Stimulated activated naive B cell treated with anti-CD40 and anti-IgM and Interleukin-4, amounts not matched to agents 10 μg/mL and 1 μg/mL and 100 μg/mL, for 72 hours (primary cell): ENCODE measurements around the gene DPM3.
"Not testable (repeated sequence)": the region's sequence is repeated elsewhere in the genome, so short reads cannot be mapped to it uniquely, and the experiment has no call there.

Source experiments
- ATAC-seq, 2 donors: fragments of 150-1000 bp; cut with Tn5 transposase; replicated peaks; 2 replicates each; pipeline ENCODE4 v1.10.0; 2021; ENCODE audit warnings: moderate library complexity in 1 of 2
- DNase-seq: peaks from one replicate; pipeline ENCODE4 v3.0.0; 2021
- H3K27ac Mint-ChIP-seq: one replicate; pipeline ENCODE4 v1.8.0; 2022; ENCODE audit warnings: mild to moderate bottlenecking, mixed read lengths
- H3K27me3 Mint-ChIP-seq, 2 donors: one replicate each; pipeline ENCODE4 v1.8.0; 2022; ENCODE audit warnings: mixed read lengths in 2 of 2
- H3K36me3 Mint-ChIP-seq, 2 donors: one replicate each; pipeline ENCODE4 v1.8.0; 2022; ENCODE audit warnings: mixed read lengths in 2 of 2, mild to moderate bottlenecking in 1 of 2
- H3K4me1 Mint-ChIP-seq, 2 donors: one replicate each; pipeline ENCODE4 v1.8.0; 2022; ENCODE audit warnings: mixed read lengths in 2 of 2, mild to moderate bottlenecking in 1 of 2
- H3K4me3 Mint-ChIP-seq, 2 donors: one replicate each; pipeline ENCODE4 v1.8.0; 2022; ENCODE audit warnings: mild to moderate bottlenecking in 2 of 2, mixed read lengths in 2 of 2, moderate library complexity in 1 of 2
- H3K9me3 Mint-ChIP-seq, 2 donors: one replicate each; pipeline ENCODE4 v1.8.0; 2022; ENCODE audit warnings: mixed read lengths in 2 of 2, mild to moderate bottlenecking in 1 of 2

Gene DPM3

DNA sequence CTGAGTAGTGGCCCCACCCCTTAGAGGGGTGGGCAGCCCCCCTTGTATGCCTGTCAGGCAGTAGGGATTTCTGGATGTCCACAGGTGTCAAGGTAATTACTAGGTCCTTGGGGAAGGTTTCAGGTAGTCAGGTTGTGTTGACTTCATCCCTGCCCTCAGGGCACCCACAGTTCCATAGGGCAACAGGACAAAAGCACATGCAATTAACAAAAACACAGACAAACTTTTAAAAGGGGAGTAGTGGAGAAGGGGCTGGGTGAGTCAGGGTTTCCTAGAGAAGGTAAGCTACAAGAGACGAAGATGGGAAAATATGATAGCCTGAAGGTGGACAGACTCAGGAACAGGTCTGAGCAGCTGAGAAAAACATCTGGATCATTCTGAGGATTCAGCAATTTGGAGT, 18.7 kb upstream of the DPM3 start:
- no peaks in the 10 kb centered on the region for H3K36me3 Mint-ChIP-seq
- DNase-seq: no peak
- H3K4me1 Mint-ChIP-seq: no peaks in the 10 kb centered on the region
- no peaks in the 10 kb centered on the region for H3K27me3 Mint-ChIP-seq
- no peak overlapping the region for H3K27ac Mint-ChIP-seq
- peaks cover 0 to 3% of the 10 kb centered on the region in 2 donors for H3K9me3 Mint-ChIP-seq
- no peak overlapping the region for H3K4me3 Mint-ChIP-seq
- ATAC-seq: no peak

DNA sequence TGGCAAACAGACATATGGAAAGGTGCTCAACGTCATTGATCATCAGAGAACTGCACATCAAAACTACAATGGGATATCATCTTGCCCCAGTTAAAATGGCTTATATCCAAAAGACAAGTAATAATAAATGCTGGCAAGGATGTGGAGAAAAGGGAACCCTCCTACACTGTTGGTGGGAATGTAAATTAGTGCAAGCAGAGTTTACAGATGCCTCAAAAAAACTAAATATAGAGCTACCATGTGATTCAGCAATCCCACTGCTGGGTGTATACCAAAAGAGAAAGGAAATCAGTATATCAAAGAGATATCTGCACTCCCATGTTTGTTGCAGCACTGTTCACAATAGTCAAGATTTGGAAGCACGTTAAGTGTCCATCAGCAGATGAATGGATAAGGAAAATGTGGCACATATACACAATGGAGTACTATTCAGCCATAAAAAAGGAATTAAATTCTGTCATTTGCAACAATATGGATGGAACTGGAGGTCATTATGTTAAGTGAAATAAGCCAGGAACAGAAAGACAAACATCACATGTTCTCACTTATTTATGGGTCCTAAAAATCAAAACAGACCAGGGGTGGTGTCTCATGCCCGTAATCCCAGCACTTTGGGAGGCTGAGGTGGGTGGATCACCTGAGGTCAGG, 15.8 kb upstream of the DPM3 start:
- H3K9me3 Mint-ChIP-seq, H3K27me3 Mint-ChIP-seq, H3K27ac Mint-ChIP-seq, H3K4me3 Mint-ChIP-seq, ATAC-seq, H3K36me3 Mint-ChIP-seq, DNase-seq, H3K4me1 Mint-ChIP-seq: not testable (repeated sequence)

DNA sequence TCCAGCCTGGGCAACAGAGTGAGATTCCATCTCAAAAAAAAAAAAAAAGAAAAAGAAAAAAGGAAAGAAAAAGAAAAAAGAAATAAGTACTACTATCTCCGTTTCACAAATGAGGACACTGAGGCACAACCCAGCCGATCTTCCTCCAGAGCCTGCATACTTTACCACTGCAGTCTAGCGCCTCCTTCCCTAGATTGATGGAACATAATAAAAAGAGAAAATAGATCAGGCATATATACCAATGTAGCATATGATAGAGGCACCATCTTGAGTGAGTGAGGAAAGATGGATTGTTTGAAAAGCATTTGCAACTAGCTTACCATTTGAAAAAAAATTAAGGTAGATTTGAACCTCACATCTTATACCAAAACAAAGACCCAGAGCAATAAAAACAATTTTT, 5.2 kb upstream of the DPM3 start:
- H3K9me3 Mint-ChIP-seq: peaks cover 0 to 2% of the 10 kb centered on the region in 2 donors
- no peaks in the 10 kb centered on the region for H3K27me3 Mint-ChIP-seq
- H3K4me3 Mint-ChIP-seq: no peak overlapping the region
- ATAC-seq (no peak), DNase-seq (no peak)
- H3K36me3 Mint-ChIP-seq: peaks cover under 1 to 3% of the 10 kb centered on the region in 2 donors
- H3K4me1 Mint-ChIP-seq: peaks cover 15 to 21% of the 10 kb centered on the region in 2 donors
- no peak overlapping the region for H3K27ac Mint-ChIP-seq

DNA sequence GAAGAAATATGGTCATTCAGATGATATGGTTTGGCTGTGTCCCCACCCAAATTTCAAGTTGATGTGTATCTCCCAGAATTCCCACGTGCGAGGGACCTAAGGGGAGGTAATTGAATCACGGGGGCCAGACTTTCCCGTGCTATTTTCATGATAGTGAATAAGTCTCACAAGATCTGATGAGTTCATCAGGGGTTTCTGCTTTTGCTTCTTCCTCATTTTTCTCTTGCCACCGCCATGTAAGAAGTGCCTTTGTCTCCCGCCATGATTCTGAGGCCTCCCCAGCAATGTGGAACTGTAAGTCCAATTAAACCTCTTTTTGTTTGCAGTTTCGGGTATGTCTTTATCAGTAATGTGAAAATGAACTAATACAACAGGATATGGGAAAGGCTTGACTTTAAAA, 1.4 kb upstream of the DPM3 start:
- DNase-seq (no peak), ATAC-seq (no peak)
- no peak overlapping the region for H3K4me3 Mint-ChIP-seq
- peaks cover 14 to 29% of the 10 kb centered on the region in 2 donors for H3K36me3 Mint-ChIP-seq
- no peaks in the 10 kb centered on the region for H3K9me3 Mint-ChIP-seq
- no peaks in the 10 kb centered on the region for H3K27me3 Mint-ChIP-seq
- peaks cover 17 to 34% of the 10 kb centered on the region in 2 donors for H3K4me1 Mint-ChIP-seq
- H3K27ac Mint-ChIP-seq: no peak overlapping the region

DNA sequence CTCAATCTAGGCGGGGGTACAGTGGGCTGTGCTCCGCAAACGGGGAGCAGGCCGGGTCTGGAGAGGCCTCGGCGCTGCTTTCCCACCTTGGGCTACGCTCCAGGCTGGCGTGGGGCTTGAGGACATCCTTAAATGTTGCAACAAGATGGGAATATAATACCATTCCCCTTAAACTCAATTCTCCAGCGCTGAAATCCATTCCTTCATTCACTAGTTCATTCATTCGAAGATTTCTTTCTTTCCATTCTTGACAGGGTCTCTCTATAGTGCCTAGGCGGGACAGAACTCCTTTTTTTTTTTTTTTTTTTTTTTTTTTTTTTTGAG, 261 bp upstream of the DPM3 start:
- ATAC-seq: no peak
- Mint-ChIP-seq H3K4me3 (peak overlapping the region; percentile 88 to 96), H3K27me3 (no peaks in the 10 kb centered on the region), H3K27ac (peak overlapping the region; percentile 93), H3K36me3 (peaks cover 14 to 36% of the 10 kb centered on the region in 2 donors), H3K9me3 (no peaks in the 10 kb centered on the region), H3K4me1 (peaks cover 17 to 36% of the 10 kb centered on the region in 2 donors)
- DNase-seq: no peak

DNA sequence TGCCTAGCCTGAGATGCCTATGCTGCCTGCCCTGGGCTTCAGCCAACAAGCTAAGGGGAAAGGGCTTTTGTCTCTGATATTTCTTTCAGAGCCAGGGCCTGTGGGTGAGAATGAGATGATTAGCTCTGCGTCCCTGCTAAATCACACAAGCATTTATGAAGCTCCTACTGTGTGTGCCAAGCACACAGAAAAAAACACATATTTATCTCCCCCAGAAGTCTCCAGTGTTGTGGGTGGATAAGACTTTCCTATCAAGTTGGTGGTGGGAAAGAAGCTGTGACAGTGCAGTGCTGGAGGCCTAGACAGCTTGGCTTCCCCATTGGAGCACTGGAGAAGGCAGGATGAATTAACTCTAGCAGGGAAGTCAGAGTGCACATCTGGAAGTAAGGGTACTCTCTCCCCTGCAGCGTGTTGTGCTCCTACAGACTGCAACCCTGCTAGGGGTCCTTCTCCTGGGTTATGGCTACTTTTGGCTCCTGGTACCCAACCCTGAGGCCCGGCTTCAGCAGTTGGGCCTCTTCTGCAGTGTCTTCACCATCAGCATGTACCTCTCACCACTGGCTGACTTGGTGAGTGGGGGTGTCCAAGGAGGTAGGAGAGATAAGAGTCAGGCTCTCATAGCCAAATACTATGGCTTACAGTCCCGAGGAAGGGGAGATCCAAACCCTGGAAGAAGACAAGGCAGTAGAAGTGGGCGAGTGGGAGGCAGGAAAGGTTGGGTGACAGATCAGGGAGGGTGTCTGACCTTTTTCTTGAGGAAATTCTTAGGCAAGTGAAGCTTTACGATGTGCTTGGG, 3.0 kb downstream of the DPM3 start:
- H3K36me3 Mint-ChIP-seq: peaks cover 21 to 40% of the 10 kb centered on the region in 2 donors
- H3K4me3 Mint-ChIP-seq: peak overlapping the region; percentile 89 to 97
- peak overlapping the region; percentile 99 for H3K27ac Mint-ChIP-seq
- H3K4me1 Mint-ChIP-seq: peaks cover 24 to 43% of the 10 kb centered on the region in 2 donors
- ATAC-seq: no peak
- no peak for DNase-seq
- H3K9me3 Mint-ChIP-seq: no peaks in the 10 kb centered on the region
- no peaks in the 10 kb centered on the region for H3K27me3 Mint-ChIP-seq

DNA sequence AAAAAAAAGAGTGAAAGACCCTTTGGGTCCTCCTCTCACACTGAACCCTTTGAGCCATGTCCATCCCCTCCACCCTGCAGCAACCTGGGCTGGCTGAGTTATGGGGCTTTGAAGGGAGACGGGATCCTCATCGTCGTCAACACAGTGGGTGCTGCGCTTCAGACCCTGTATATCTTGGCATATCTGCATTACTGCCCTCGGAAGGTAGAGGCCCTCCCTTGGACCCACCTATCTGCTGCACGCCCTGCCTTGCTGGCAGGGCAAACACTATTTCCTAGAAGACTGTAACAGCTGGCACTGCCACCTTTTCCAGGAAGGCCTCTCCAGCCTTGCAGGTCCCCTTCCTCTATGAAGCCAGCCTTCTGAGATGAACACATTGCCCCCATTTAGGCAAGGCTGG, 3.6 kb downstream of the DPM3 start:
- Mint-ChIP-seq H3K36me3 (peaks cover 23 to 42% of the 10 kb centered on the region in 2 donors), H3K9me3 (no peaks in the 10 kb centered on the region), H3K27me3 (no peaks in the 10 kb centered on the region), H3K4me1 (peaks cover 24 to 43% of the 10 kb centered on the region in 2 donors), H3K27ac (peak overlapping the region; percentile 99), H3K4me3 (peak overlapping the region; percentile 89 to 97)
- DNase-seq (no peak), ATAC-seq (peak; percentile 1 to 7)

DNA sequence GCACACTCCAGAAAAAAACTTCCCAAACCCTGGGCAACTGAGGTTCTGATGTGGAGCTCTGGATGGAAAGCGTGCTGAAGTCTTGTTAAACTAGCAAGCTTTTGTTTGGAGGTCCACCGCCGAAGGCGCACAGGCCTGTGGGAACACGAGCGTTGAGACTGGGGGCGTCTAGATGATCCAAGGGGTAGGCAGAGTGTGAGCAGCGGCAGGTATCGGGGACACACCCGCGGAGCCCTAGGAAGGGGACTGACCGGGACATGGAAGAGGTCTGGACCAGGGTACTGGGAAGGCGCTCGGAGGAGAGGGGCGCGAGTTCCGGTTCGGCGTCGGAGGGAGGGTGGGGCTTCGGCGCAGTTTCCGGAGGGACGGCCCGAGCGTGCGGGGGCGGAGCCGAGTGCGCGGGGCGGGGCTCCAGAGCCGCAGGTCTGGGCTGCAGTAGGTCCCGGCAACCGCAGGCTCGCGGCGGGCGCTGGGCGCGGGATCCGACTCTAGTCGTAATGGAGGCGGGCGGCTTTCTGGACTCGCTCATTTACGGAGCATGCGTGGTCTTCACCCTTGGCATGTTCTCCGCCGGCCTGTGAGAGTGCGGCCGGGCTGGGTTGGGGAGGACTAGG, 4.8 kb downstream of the DPM3 start, which contains the start of gene SLC50A1:
Gene SLC50A1 (plus strand): TSS at position 438 of the 614 bp plus-strand sequence. CDS start 60 bp downstream, at position 498.
- Mint-ChIP-seq H3K9me3 (no peaks in the 10 kb centered on the region), H3K27ac (peak within 1 kb of the TSS; percentile 99), H3K4me1 (peaks cover 24 to 43% of the 10 kb centered on the region in 2 donors), H3K4me3 (peak within 1 kb of the TSS; percentile 89 to 97), H3K36me3 (peaks cover 24 to 44% of the 10 kb centered on the region in 2 donors), H3K27me3 (peaks cover 4 to 7% of the 10 kb centered on the region in 2 donors)
- DNase-seq: peak; percentile 93
- ATAC-seq: peak; percentile 77 to 81

DNA sequence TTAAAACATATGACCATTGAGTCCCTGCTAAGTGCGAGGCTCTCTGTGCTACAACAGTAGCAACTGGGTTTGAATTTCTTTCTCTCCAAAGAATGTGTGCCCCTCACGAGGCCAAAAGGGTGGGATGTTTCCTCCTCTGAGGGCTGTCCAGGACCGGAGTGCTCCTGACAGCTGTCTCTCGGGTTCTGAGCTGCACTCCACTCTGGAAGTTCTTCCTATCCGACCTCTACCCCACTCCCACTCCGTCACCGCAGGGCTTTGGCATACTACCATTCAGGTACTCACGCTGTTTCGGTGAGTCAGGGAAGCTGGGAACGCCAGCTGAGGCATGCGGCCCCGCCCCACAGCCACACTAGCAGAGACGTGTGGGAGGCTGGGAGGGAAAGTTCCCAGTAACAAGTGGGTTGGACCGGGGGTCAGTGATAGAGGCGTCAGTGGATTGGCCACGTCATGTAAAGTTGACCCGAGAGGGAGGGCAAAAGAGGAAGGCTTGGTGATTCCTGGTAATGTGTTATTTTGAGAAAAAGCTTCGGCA, 5.4 kb downstream of the DPM3 start:
- Mint-ChIP-seq H3K4me3 (peak overlapping the region; percentile 89 to 97), H3K9me3 (no peaks in the 10 kb centered on the region), H3K36me3 (peaks cover 24 to 39% of the 10 kb centered on the region in 2 donors), H3K4me1 (peaks cover 21 to 41% of the 10 kb centered on the region in 2 donors), H3K27ac (peak overlapping the region; percentile 99), H3K27me3 (peaks cover 10 to 11% of the 10 kb centered on the region in 2 donors)
- DNase-seq (peak; percentile 57), ATAC-seq (peak; percentile 42 to 51)

DNA sequence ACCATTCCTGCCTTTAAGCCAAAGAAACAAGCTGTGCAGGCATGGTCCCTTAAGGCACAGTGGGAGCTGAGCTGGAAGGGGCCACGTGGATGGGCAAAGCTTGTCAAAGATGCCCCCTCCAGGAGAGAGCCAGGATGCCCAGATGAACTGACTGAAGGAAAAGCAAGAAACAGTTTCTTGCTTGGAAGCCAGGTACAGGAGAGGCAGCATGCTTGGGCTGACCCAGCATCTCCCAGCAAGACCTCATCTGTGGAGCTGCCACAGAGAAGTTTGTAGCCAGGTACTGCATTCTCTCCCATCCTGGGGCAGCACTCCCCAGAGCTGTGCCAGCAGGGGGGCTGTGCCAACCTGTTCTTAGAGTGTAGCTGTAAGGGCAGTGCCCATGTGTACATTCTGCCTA, 6.0 kb downstream of the DPM3 start:
- ATAC-seq: no peak
- H3K4me1 Mint-ChIP-seq: peaks cover 26 to 41% of the 10 kb centered on the region in 2 donors
- H3K4me3 Mint-ChIP-seq: peak overlapping the region in 1 of 2 donors; percentile 97
- H3K36me3 Mint-ChIP-seq: peaks cover 24 to 33% of the 10 kb centered on the region in 2 donors
- H3K27me3 Mint-ChIP-seq: peaks cover 16 to 17% of the 10 kb centered on the region in 2 donors
- no peak for DNase-seq
- H3K27ac Mint-ChIP-seq: peak overlapping the region; percentile 99
- H3K9me3 Mint-ChIP-seq: no peaks in the 10 kb centered on the region

DNA sequence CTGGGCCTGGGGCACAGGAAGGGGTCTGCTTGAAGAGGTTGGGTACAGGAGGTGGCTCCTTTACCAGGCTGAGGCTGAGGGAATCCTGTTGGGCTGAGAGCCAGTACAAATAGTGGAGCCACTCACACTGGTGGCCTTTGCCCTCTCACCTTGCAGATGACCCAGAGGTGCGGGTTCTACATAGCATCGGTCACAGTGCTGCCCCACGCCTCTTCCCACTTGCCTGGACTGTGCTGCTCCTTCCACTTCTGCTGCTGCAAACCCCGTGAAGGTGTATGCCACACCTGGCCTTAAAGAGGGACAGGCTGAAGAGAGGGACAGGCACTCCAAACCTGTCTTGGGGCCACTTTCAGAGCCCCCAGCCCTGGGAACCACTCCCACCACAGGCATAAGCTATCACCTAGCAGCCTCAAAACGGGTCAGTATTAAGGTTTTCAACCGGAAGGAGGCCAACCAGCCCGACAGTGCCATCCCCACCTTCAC, 6.5 kb downstream of the DPM3 start:
- Mint-ChIP-seq H3K27ac (peak overlapping the region; percentile 76), H3K4me3 (no peak overlapping the region), H3K27me3 (peaks cover 21 to 22% of the 10 kb centered on the region in 2 donors), H3K4me1 (peaks cover 30 to 41% of the 10 kb centered on the region in 2 donors), H3K9me3 (no peaks in the 10 kb centered on the region), H3K36me3 (peaks cover 23 to 32% of the 10 kb centered on the region in 2 donors)
- no peak for DNase-seq
- ATAC-seq: no peak

DNA sequence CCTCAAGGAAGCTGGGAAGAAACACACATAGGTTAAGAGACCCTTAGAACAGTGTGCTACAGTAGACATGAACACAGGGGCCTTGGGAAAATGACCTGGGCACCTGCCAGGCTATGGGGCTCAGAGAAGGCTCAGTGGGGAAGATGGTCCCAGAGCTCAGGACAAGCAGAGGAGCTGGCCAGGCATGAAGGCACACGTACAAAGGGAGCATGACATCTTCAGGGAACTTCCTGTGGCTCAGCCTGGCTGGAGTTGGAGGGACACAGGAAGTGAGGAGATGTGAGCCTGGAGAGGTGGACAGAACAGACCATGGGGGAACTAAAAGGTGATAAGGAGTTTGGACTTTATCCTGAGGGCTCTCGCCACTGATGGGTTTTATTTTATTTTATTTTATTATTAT, 8.5 kb downstream of the DPM3 start:
- Mint-ChIP-seq H3K36me3 (peaks cover 10 to 15% of the 10 kb centered on the region in 2 donors), H3K27ac (peak overlapping the region; percentile 26), H3K4me1 (peaks cover 34 to 41% of the 10 kb centered on the region in 2 donors), H3K9me3 (no peaks in the 10 kb centered on the region), H3K4me3 (no peak overlapping the region), H3K27me3 (peaks cover 38 to 40% of the 10 kb centered on the region in 2 donors)
- ATAC-seq (no peak), DNase-seq (no peak)

DNA sequence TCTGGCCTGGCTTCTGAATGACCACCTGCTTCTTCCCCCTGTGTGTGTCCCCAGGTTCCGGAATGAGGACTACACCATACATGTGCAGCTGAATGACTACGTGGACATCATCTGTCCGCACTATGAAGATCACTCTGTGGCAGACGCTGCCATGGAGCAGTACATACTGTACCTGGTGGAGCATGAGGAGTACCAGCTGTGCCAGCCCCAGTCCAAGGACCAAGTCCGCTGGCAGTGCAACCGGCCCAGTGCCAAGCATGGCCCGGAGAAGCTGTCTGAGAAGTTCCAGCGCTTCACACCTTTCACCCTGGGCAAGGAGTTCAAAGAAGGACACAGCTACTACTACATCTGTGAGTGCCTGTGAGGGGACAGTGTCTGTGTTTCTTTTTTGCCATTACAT, 9.0 kb downstream of the DPM3 start:
- Mint-ChIP-seq H3K4me3 (no peak overlapping the region), H3K4me1 (peaks cover 35 to 44% of the 10 kb centered on the region in 2 donors), H3K9me3 (no peaks in the 10 kb centered on the region), H3K36me3 (peaks cover 10 to 14% of the 10 kb centered on the region in 2 donors), H3K27ac (no peak overlapping the region), H3K27me3 (peaks cover 44 to 46% of the 10 kb centered on the region in 2 donors)
- ATAC-seq (no peak), DNase-seq (no peak)
